GM18519 (cell line): ENCODE measurements around the gene PRRC2B.
"Not testable (repeated sequence)": the region's sequence is repeated elsewhere in the genome, so short reads cannot be mapped to it uniquely, and the experiment has no call there.

Experiments
- ATAC-seq: cut with Tn5 transposase; IDR thresholded peaks from one replicate; pipeline ENCODE4 v1.9.1; 2021; ENCODE audit warnings: mild to moderate bottlenecking, moderate library complexity; ENCODE audit not compliant: unreplicated experiment, low FRiP score

The PRRC2B gene

DNA sequence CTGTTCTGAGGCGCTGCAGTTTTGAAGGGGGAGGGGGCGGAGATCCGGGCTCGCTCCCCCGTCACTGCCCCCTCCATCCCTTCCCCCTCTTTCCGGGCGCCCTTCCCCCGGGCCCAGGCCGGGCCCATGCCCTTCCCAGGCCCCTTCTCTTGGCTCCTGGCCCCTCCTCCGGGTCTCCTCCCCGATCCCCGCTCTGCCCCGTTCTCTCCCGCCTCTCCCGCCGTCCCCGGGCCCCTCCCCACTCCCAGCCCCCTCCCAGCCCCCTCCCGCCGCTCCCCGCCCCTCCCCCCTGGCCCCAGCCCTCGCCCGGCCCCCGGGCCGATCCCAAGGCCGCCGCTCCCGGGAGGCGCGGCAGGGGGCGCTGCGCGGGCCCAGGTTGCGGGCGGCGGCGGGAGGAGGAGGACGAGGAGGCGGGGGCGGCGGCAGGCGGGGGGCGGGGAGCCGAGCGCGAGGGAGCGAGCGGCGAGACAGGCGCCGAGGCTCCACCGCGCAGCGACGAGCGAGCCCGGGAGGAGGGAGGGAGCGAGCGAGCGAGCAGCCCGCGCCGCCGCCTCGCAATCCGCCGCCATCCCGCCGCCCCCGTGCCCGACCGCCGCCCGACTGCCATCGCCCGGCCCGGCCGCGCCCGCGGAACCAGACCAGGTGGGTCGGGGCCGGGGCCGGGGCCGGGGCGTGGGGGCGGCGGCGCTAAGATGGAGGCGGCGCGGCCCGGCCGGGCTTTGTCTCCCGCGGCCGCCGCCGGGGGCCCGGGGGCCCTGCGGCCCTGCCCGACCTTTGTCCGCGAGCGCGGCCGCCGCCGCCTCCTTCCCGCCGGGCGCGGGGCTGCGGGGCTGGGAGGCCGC lies at the start of gene PRRC2B:
Gene PRRC2B, plus strand, starts transcription at position 465 of the 842 bp plus-strand sequence. CDS start 36,059 bp downstream, outside the sequence.
- no peak for ATAC-seq

- ATAC-seq: not testable (repeated sequence)
These were observed 48.9 kb upstream of the PRRC2B start for GRCh38 chr9:131344931-131345535.

DNA sequence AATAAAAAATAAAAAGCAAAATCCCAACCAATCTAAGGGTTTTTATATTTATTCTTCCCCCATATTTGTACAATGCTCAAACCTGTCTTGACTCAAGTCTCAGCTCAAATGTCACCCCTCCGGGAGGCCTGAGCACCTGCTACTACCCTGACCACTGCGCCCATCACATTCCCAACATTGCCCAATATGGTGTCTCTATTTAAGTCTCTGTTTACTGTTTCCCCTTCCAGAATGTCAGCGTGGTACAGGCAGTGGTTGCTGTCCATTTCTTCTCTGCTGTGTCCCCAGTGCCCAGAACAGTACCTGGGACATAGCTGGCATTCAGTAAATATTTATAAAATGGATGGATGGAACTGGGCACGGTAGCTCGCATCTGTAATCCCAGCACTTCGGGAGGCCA lies 47.3 kb upstream of the PRRC2B start:
- ATAC-seq: no peak

DNA sequence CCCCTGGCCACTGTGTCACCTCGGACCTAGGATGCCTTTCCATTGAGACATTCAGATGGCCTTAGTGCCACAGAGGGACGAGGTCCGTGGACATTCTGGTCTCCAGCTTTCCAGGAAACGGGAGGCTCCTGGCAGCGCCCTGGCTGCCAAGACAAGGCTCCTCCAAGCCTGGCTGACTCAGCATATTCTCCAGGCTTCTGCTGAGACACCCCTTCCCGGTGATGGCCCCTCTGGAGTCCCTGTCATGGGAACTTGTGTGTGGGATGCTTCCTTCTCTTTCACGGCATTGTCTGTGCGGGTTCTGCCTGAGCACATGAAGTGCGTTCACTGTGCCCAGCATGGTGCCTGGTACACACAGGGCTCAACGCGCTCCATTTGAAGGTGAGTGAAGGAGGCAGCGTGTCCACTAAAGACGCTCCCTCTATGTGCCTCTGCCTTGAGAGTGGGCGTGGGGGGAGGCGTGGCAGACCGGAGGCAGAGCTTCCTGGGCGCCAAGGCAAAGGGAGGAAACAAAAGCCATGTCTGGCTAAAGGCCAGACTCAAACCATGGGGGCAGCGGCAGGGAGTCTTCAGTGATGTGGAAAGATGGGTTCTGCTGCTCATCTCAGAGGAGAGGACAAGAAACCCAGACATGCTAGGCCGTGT lies 46.4 kb upstream of the PRRC2B start:
- no peak for ATAC-seq

DNA sequence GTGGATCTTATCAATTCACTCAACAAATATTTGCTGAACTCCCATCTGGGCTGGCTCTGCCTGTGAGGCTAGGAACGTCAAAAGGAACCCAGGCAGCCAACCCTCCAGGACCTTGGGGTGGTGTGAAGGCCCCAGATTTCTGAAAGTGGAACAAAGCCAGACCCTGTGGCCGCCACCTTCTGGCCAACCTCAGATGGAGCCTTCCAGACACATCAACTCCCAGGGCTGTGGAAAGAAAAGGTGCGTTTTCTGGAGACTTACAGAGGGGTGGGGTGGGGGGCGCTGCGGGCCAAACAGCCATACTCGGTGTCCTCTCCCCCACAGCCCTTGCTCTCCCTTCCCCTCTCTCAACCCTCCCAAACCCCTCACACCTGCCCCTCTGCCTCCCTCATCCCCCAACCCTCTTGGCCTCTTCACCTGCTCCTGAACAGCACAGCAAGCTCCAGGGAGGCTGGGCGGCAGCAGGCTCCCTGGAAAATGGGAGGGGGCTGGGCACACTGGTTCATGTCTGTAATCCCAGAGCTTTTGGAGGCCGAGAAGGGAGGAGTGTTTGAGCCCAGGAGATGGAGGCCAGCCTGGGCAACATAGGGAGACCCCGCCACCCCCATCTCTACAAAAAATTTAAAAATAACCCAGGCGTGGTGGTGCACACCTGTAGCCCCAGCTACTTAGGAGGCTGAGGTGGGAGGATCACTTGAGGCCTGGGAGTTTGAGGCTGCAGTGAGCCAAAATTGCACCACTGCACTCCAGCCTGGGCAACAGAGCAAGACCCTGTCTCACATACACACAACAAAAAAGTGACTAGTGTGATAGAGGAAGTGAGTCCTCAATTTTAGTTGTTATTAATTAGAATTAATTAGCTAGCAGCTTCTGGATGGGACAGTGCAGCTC lies 45.0 kb upstream of the PRRC2B start:
- ATAC-seq: no peak

DNA sequence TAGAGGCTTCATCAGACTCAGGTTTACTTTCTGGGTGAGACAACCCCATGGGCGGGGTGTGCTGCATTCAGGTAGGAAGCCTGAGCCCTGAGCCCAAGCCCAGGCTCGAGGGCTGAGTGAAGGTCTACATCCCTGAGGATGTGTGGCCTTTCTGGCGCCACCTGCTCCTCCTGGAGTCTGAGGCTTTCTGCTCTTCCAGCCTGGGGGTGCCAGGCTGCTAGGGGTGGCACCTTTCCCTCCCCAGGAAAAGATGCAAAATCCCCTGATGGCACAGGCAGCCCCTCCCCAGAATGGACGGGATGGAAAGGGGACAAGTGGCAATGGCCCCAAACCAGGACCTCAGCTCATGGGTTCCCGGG lies 44.4 kb upstream of the PRRC2B start:
- no peak for ATAC-seq

DNA sequence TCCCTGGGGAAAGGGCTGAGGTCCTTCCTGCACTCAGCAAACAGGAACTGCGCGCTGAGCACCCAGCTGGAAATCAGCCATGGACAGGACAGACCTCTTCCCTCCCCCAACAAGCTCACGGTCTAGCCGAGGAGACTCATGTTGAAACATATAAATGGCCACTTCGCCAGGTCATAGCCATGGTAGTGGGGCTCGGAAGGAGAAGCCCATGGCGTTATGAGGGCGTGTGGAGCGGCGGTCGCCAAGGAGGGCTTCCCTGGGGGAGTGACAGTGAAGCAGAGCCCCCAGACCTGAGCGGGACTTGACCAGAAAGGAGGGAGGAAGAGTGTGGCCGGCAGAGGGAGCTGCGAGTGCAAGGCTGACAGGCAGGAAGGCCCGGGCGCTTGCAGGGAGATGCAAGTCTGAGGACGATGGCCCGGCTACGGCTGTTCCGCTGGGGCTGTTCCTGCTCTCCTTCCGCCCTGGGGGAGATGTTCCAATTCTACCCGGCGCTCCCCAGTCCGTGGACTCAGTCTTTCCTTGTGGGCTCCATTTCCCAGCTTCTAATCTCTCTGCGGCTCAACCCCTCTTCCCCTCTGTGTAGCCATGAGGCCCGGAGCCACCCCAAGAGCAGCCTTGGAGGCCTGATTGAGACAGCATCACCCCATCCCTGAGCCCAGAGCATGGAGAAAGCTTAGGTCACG lies 43.9 kb upstream of the PRRC2B start:
- no peak for ATAC-seq

- not testable (repeated sequence) for ATAC-seq
These were observed 37.4 kb upstream of the PRRC2B start for GRCh38 chr9:131356479-131356878.

DNA sequence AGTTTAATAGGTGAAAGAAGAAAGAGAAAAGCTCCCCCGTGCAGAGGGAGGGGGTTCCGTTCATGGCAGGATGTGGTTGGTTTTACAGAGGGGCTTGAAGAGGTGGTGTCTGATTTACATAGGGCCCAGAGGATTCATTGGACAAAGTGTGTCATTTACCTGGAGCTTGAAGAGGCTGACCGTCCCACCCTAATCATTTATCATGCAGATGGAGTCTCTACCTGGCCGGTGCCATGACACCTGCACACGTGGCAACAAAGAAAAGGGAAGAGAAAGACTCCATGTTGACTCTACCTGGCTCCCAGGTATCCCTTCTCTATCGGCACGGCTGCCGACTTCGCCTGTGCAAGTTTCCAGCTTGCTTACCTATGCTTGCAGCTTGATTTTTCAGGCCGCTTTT lies 35.3 kb upstream of the PRRC2B start:
- no peak for ATAC-seq

DNA sequence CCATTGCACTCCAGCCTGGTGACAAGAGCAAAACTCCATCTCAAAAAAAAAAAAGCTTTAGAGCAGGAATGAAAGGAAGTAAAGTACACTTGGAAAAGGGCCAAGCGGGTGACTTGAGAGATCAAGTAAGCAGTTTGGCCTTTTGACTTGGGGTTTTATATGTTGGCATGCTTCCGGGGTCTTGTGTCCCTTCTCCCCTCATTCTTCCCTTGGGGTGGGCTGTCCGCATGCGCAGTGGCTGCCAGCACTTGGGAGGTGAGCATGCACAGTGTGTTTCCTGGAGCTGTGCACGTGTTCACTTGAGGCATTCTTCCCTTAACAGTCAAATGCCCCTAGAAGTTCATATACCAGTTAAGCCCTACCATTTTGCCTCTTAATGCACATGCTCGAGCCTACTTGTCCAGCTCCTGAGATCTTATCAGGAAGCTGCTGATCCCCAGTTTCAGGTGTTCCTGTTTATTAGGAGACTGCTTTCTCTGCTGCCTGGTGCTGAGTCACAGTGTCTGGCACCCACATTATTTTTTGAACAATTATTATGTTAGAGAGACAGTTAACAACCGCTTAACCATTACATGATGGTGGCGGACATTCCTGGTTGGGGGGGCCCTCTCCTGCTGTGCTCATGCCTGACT lies 32.6 kb upstream of the PRRC2B start:
- ATAC-seq: no peak

DNA sequence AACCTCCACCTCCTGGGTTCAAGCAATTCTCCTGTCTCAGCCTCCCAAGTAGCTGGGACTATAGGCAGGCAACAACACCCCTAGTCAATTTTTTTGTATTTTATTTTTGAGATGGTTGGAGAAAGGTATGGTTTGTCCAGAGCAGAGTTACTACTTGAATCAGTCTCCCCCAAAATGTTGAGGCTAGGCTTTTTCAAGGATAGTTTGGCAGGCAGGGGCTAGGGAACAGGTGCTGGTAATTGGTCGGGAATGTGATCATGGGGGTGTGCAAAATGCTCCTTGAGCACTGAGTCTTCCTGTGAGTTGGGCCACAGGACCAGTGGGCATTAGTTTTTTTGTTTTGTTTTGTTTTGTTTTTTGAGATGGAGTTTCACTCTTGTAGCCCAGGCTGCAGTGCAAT lies 28.3 kb upstream of the PRRC2B start:
- ATAC-seq: no peak

GRCh38 chr9:131366761-131367401 lies 27.0 kb upstream of the PRRC2B start:
- no peak for ATAC-seq

DNA sequence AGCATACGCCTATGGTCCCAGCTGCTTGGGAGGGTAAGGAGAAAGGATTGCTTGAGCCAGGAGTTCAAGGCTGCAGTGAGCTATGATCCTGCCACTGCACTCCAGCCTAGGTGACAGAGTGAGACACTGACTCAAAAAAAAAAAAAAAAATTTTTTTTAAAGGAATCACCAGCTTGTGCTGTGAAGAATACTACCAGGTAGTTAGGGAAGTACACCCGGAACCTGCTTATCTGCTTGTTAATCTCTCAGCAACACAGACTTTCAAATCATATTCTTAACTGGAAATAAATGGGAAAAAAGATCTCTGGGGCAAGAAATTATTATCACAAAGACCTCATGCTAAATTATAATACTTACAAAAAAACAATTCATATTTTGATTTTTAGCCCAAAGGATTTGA lies 26.4 kb upstream of the PRRC2B start:
- no peak for ATAC-seq

DNA sequence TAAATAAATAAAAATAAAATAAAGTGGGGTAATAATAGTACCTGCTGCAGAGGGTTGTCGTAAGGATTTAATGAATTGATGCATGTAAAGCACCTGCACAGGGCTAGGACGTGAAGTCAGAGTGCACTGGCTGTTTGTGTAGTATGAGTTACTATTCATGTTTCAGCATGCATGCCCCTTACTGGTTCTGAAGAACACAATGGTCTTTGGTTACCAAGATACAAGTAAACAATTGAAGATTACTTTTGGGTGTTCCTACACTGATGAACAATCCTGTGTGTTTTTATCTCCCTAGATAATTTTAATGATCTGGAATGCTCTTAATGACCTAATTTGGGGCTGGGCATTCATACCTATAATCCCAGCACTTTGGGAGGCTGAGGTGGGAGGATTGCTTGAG lies 23.2 kb upstream of the PRRC2B start:
- ATAC-seq: no peak

DNA sequence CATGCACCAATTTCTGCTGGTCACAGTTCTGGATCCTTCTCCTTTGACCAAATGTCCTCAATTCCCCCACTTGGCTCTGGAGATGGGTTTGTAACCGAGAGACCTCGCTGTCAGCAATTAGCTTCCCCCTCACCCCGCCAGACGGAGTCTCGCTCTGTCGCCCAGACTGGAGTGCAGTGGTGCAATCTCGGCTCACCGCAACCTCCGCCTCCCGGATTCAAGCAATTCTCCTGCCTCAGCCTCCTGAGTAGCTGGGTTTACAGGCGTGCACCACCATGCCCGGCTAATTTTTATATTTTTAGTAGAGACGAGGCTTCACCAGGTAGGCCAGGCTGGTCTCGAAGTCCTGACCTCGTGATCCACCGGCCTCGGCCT lies 21.3 kb upstream of the PRRC2B start:
- not testable (repeated sequence) for ATAC-seq

DNA sequence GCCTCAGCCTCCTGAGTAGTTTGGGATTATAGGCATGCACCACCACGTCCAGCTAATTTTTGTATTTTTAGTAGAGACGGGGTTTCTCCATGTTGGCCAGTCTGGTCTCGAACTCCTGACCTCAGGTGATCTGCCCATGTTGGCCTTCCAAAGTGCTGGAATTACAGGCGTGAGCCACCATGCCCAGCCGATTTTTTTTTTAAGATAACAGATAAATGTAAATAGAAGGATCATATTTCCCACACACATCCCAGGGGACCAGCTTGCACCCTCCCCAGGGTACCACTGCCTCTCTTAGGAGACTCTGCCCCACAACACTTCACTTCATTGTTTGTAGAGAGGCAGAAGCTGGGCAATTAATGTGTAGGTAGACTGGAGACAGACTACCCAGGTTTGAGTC lies 19.2 kb upstream of the PRRC2B start:
- ATAC-seq: not testable (repeated sequence)

GRCh38 chr9:131379056-131379455 lies 14.8 kb upstream of the PRRC2B start:
- no peak for ATAC-seq

DNA sequence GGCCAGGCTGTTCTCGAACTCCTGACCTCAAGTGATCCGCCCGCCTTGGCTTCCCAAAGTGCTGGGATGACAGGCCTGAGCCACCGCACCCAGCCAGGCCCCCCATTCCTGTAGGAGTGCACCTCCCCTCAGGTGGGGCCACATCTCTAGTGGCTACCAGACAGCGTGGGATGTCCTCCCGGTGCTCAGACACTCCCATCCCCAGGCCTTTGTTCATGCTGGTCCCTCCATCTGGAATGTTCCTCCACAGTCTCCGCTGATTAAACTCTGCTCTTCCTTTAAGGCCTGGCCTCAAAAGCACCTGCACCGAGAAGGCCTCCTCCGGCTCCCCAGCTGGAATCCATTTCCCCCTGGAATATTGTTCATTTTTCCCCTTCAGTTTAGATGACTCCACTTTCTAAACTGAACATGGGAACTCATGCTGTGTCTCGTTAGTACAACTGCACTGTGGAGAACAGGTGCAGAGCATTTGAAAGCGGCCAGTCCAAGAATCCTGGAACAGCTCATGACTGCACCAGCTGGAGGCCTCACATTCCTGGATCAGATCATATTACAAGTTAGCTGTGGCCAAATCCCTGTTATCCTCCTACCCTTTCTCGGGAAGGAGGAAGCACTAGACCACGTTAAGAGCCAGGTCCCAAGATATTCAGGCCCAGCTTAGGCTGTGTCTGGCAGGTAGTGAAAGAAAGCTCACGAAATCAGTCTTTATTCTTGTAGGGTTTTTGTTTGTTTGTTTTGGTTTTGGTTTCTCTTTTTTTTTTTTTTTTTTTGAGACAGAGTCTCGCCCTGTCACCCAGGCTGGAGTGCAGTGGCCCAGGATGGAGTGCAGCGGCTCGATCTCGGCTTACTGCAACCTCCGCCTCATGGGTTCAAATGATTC lies 10.8 kb upstream of the PRRC2B start:
- no peak for ATAC-seq
